ENCODE measurements around the gene CNNM3. TPM values are rescaled to one million over a fixed set of nuclear protein-coding genes. Genes with fewer than 3 reads are reported as not detected.

Gene CNNM3
- total RNA-seq, 4 donors from 2014 or later: 12.6 to 28.3 (median 16.5) TPM

DNA sequence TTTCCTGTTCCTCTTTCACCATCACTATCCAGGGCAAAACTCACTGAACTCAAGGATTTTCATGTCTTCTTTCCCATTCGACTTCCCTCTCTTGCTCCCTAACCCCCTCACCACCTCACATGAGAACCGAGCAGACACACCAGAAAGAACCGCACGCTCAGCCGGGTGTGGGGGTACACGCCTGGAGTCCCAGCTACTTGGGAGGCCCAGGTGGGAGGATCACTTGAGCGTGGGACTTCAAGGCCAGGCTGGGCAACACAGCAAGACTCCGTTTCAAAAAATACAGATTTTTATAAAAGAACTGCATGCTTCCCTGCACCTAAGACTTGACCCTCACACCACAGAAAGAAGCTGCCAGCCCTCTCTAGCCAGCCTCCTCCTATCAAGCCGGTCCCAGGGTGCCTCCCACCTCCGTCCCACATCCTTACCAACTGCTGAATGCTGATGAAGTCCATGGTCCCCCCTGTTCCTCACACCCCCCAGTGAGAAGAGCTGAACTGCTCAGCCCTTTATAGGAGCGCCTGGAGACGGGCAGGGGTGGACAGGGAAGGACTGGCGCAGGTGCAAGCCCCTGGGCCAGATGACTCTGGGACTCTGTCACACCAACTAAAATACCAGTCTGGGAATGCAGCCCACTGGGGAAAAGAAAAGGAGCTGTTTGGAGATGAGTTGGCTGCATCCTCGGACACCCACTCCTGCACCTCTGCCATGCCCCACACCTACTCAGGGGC lies 27.6 kb downstream of the CNNM3 start, which contains the start of gene ANKRD23:
TSS of gene ANKRD23 (minus strand) at position 484 of the 731 bp plus-strand sequence. CDS start at position 455, 29 bp downstream.
- Histone ChIP-seq H3K4me1 (peaks cover 10% of the 10 kb centered on the region), H3K27ac (no peak within 1 kb of the TSS), H3K4me3 (no peak within 1 kb of the TSS), H3K9me3 (no peaks in the 10 kb centered on the region), H3K36me3 (peaks cover 38% of the 10 kb centered on the region), H3K27me3 (no peaks in the 10 kb centered on the region)
- no peak for DNase-seq (ENCODE audit: low spot score in 2 of 2)
- TF ChIP-seq POLR2AphosphoS5 (IDR thresholded peaks at IDR 0.05) (no peak), POLR2A (IDR thresholded peaks at IDR 0.05) (no peak), EP300 (IDR thresholded peaks at IDR 0.05) (no peak)
- TF ChIP-seq, protein P1, sequence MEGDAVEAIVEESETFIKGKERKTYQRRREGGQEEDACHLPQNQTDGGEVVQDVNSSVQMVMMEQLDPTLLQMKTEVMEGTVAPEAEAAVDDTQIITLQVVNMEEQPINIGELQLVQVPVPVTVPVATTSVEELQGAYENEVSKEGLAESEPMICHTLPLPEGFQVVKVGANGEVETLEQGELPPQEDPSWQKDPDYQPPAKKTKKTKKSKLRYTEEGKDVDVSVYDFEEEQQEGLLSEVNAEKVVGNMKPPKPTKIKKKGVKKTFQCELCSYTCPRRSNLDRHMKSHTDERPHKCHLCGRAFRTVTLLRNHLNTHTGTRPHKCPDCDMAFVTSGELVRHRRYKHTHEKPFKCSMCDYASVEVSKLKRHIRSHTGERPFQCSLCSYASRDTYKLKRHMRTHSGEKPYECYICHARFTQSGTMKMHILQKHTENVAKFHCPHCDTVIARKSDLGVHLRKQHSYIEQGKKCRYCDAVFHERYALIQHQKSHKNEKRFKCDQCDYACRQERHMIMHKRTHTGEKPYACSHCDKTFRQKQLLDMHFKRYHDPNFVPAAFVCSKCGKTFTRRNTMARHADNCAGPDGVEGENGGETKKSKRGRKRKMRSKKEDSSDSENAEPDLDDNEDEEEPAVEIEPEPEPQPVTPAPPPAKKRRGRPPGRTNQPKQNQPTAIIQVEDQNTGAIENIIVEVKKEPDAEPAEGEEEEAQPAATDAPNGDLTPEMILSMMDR (IDR thresholded peaks at IDR 0.05): no peak
- WGBS: 91% methylated on average over 11 of the region's 14 CpGs

DNA sequence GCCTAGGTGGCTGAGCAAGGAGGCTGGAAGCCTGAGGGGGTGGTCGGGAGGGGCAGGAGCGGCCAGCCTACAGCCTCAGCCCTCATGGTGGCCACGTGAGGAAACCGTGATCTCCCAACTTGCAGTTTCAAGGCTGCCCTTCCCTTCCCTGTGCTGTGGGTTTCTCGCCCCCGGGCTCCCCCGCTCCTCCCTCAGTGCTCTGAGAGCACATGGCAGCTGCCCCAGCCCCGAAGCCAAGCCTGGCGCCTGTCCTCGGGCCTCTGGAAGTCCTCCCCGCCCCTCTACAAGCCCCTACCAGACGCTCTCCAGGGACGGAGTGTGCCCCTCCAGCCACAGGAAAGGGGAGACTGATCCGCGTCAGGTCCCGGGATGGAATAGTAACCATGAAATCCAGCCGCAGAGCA lies 28.3 kb downstream of the CNNM3 start:
- Histone ChIP-seq H3K36me3 (peaks cover 38% of the 10 kb centered on the region), H3K4me1 (peaks cover 5% of the 10 kb centered on the region), H3K27ac (no peak overlapping the region), H3K9me3 (no peaks in the 10 kb centered on the region), H3K27me3 (no peaks in the 10 kb centered on the region), H3K4me3 (no peak overlapping the region)
- TF ChIP-seq, protein P1 (IDR thresholded peaks at IDR 0.05): no peak
- TF ChIP-seq POLR2A (IDR thresholded peaks at IDR 0.05) (no peak), POLR2AphosphoS5 (IDR thresholded peaks at IDR 0.05) (no peak), EP300 (IDR thresholded peaks at IDR 0.05) (no peak)
- DNase-seq (ENCODE audit: low spot score in 2 of 2): no peak
- 91% methylated on average over 15 of the region's 17 CpGs for WGBS

DNA sequence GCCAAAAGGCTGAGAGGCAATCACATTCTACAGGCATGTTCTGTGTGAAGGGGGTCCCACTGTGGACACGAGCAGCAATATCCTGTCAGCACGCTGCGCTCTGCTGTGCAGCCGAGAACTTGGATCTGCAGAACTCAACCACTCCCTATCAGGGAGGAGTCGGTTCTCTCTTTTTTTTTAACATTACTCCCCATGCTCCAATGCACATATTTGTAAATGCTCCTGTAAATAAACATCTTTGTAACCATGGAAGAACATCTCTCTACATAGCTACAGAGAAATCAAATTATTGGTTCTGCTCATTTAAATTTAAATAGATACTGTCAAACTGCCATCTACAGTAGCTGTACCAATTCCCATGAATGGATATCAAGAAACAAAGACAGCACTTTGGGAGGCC lies 30.8 kb downstream of the CNNM3 start:
- Histone ChIP-seq H3K4me3 (no peak overlapping the region), H3K27ac (no peak overlapping the region), H3K9me3 (no peaks in the 10 kb centered on the region), H3K4me1 (no peaks in the 10 kb centered on the region), H3K27me3 (no peaks in the 10 kb centered on the region), H3K36me3 (peaks cover 57% of the 10 kb centered on the region)
- no peak for DNase-seq (ENCODE audit: low spot score in 2 of 2)
- TF ChIP-seq POLR2AphosphoS5 (IDR thresholded peaks at IDR 0.05): no peak
- TF ChIP-seq POLR2A (IDR thresholded peaks at IDR 0.05): no peak
- TF ChIP-seq EP300 (IDR thresholded peaks at IDR 0.05): no peak
- WGBS: 90% methylated on average over 5 of the region's 5 CpGs

DNA sequence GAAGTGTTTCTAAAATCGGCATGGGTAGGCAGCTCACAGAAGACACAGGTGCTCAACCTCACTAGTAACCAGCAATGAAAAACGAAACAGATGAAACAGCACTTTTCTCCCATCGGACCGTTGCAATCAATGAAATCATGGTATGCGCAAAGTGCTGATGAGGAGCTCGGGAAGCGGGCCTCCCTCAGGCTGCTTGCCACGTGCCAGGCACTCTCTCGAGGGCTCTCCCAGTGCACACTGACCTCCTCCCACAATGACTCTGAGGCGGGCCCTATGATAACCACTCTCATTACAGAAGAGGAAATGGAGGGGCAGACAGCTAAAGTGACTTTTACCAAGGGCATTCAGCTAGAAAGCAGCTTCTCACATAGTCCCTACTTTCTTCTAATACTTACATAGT lies 31.5 kb downstream of the CNNM3 start:
- DNase-seq (ENCODE audit: low spot score in 2 of 2): no peak
- H3K9me3 ChIP-seq: no peaks in the 10 kb centered on the region
- no peak overlapping the region for H3K4me3 ChIP-seq
- H3K4me1 ChIP-seq: no peaks in the 10 kb centered on the region
- H3K36me3 ChIP-seq: peaks cover 58% of the 10 kb centered on the region
- WGBS: 80% methylated on average over 10 of the region's 10 CpGs
- no peaks in the 10 kb centered on the region for H3K27me3 ChIP-seq
- no peak overlapping the region for H3K27ac ChIP-seq
- TF ChIP-seq, protein P1 (IDR thresholded peaks at IDR 0.05): no peak
- TF ChIP-seq POLR2AphosphoS5 (IDR thresholded peaks at IDR 0.05) (no peak), POLR2A (IDR thresholded peaks at IDR 0.05) (no peak), EP300 (IDR thresholded peaks at IDR 0.05) (no peak)

DNA sequence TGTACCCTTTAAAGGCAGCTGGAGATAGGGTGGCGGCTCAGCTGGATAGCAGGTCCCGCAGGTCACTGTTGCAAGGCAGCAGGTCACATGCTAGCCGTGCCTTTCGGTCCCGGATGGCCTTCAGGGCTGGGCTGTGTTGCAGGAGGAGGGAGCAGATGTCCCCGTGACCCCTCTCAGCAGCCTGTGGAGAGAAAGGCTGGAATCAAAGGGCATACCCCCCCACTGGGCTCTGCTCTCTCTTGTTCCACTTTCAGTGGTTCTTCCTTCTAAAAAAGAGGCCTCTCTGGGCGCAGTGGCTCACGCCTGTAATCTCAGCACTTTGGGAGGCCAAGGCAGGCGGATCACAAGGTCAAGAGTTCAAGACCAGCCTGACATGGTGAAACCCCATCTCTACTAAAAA lies 32.2 kb downstream of the CNNM3 start:
- Histone ChIP-seq H3K27me3 (no peaks in the 10 kb centered on the region), H3K9me3 (no peaks in the 10 kb centered on the region), H3K36me3 (peaks cover 65% of the 10 kb centered on the region), H3K4me1 (no peaks in the 10 kb centered on the region), H3K4me3 (no peak overlapping the region), H3K27ac (no peak overlapping the region)
- 81% methylated on average over 7 of the region's 9 CpGs for WGBS
- DNase-seq (ENCODE audit: low spot score in 2 of 2): no peak
- TF ChIP-seq, protein P1 (IDR thresholded peaks at IDR 0.05): no peak
- TF ChIP-seq POLR2A (IDR thresholded peaks at IDR 0.05) (no peak), EP300 (IDR thresholded peaks at IDR 0.05) (no peak), POLR2AphosphoS5 (IDR thresholded peaks at IDR 0.05) (no peak)

Data from suprapubic skin (tissue), 4 donors.